Activated naive CD4-positive, alpha-beta T cell treated with anti-CD3 and anti-CD28 coated beads, Interleukin-2, amount 50 U/mL, for 24 hours (primary cell): ENCODE results near the gene GATAD2A.
"Not testable (repeated sequence)": the region's sequence is repeated elsewhere in the genome, so short reads cannot be mapped to it uniquely, and the experiment has no call there.

Source experiments
- H3K27ac Mint-ChIP-seq: one replicate; pipeline ENCODE4 v1.8.0; 2021; ENCODE audit warnings: mild to moderate bottlenecking, mixed read lengths
- H3K27me3 Mint-ChIP-seq: one replicate; pipeline ENCODE4 v1.8.0; 2021; ENCODE audit warnings: mixed read lengths
- H3K36me3 Mint-ChIP-seq: one replicate; pipeline ENCODE4 v1.8.0; 2021; ENCODE audit warnings: mixed read lengths
- H3K4me1 Mint-ChIP-seq: one replicate; pipeline ENCODE4 v1.8.0; 2021; ENCODE audit warnings: mixed read lengths
- H3K4me3 Mint-ChIP-seq: one replicate; pipeline ENCODE4 v1.8.0; 2021; ENCODE audit warnings: mild to moderate bottlenecking, mixed read lengths
- H3K9me3 Mint-ChIP-seq: one replicate; pipeline ENCODE4 v1.8.0; 2021; ENCODE audit warnings: mixed read lengths

GATAD2A gene

DNA sequence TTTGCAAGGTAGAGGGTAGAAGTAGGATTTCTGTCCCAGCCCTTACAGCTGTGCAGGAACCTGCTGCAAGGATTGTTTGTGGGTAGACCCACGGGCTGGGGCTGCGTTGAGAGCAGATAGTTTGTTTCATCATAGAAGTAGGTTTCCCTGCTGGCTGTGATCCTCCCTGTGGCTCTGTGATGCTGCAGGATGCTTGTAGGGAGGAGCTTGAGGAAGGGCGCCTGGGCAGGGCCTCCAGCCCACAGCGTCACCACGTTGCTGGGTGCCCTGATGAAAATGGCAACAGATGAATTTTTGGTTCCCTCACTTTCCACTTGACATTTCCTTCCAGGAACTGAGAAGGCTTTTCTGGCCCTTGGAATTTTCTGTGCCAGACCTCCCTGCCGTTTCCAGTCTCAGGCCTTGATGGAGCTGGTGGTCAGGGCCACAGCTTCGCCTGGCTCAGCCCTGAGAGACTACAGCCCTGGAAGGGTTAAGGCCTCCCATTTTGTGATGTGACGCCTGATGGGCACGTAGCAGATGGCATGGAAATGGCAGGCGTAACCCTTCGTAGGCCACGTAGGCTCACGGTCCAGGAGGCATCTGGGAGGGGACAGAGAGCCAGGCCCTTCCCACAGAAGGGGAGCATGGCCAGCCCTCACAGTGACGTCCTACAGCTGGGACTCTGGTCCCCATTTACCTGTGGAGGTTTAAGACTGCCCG, 42.2 kb downstream of the GATAD2A start:
- Mint-ChIP-seq H3K27me3 (no peaks in the 10 kb centered on the region), H3K4me3 (peak overlapping the region; percentile 37), H3K27ac (peak overlapping the region; percentile 77)

DNA sequence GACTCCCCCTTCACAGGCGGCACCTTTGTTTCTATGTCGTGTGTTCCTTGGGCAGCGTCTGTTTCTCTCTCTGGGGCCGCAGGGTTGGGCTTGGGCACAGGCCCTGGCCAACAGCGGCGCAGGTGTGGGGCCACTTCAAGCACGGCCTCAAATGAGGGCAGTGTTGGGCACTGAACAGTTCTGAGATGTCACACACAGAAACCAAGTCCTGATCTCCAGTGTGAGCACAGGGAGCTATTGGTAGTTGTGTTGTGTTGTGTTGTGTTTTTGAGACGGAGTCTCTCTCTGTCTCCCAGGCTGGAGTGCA, 42.7 kb downstream of the GATAD2A start:
- H3K4me1 Mint-ChIP-seq = peaks cover 90% of the 10 kb centered on the region
- peak overlapping the region; percentile 77 for H3K27ac Mint-ChIP-seq
- H3K4me3 Mint-ChIP-seq = no peak overlapping the region
- H3K36me3 Mint-ChIP-seq = peaks cover 8% of the 10 kb centered on the region
- H3K27me3 Mint-ChIP-seq = no peaks in the 10 kb centered on the region
- H3K9me3 Mint-ChIP-seq = peaks cover 4% of the 10 kb centered on the region

More for the DNA sequence above, 42.2 kb downstream of the GATAD2A start:
- Mint-ChIP-seq H3K4me1 (peaks cover 90% of the 10 kb centered on the region), H3K36me3 (peaks cover 9% of the 10 kb centered on the region), H3K9me3 (peaks cover 4% of the 10 kb centered on the region)

DNA sequence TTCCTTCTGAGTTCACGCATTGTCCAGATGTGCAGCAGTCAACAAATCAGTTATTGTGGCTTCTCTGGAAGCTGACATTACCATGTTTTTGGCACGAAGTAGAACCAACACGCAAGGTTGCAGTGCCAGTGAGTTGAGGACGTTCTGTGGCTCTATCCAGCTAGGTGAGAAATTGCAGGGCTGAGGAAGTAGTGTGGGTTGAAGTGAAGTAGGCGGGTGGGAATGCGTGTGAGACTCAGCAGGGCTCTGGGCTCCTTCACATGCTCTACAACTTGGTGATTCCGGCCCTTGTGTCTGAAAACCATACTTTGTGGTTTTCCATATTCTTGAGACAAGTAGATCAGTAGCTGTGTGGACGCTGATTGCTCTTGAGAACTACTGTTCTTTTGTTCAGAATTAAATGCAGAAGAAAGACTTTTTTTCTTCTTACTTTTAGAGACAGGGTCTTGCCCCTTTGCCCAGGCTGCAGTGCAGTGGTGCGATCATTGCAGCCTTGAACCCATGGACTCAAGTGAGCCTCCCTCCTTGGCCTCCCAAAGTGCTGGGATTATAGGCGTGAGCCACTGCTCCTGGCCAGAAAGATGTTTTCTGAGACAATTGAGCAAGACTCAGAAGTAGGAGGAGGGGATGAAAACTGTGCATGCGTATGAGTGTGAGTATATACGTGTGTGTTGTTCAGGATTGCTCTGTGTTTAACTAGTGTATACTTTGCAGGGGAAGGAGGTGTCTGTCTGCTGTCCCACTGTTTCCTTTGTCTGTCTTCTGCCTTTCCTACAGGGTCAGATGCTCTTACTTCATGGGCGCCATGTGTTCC, 46.2 kb downstream of the GATAD2A start:
- peaks cover 68% of the 10 kb centered on the region for H3K4me1 Mint-ChIP-seq
- H3K36me3 Mint-ChIP-seq = no peaks in the 10 kb centered on the region
- H3K27ac Mint-ChIP-seq = peak overlapping the region; percentile 88
- H3K27me3 Mint-ChIP-seq = no peaks in the 10 kb centered on the region
- H3K4me3 Mint-ChIP-seq = peak overlapping the region; percentile 23
- no peaks in the 10 kb centered on the region for H3K9me3 Mint-ChIP-seq

DNA sequence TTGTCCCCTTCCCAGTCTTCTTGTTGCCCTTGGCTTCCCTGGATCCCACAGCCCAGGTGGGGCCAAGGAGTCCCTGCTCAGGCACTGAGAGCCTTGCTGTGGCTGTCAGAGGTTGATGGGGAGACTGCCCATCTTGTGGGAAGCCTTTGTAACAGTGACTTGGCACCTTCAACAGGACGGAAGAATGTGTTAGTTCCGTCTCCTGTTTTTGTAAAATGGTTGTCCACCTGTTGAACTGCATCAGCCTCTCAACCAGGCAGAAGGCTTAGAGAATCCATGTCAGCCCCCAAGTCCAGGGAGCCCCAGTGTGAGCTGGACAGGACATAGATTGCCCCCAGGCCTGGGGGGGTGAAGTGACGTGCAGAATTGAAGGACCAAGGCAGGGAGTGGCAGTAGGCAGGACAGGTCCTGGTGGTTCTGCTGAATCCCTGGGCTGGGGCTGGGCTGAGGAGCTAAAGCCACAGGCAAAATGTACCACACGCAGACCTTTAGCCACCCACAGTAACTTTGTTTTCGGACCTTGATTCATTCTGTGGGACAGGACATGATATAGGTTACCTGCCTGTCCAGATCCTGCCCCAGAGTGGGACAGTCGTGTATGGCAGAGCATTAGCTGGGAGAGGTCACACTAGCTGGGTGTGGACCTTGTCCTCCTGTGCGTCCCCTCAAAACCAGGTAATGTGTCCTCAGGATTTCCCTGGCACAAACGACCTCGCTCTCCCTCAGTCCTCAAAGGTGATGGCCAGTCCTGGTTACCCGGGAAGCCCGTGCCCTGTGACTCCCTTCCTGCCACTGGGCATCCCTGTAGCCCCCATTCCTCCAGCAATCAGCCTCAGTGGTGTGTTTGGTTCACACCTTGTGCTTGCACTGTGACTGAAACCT, 47.0 kb downstream of the GATAD2A start:
- Mint-ChIP-seq H3K27ac (peak overlapping the region; percentile 88), H3K4me1 (peaks cover 68% of the 10 kb centered on the region), H3K36me3 (no peaks in the 10 kb centered on the region), H3K9me3 (no peaks in the 10 kb centered on the region), H3K27me3 (no peaks in the 10 kb centered on the region), H3K4me3 (peak overlapping the region; percentile 23)

DNA sequence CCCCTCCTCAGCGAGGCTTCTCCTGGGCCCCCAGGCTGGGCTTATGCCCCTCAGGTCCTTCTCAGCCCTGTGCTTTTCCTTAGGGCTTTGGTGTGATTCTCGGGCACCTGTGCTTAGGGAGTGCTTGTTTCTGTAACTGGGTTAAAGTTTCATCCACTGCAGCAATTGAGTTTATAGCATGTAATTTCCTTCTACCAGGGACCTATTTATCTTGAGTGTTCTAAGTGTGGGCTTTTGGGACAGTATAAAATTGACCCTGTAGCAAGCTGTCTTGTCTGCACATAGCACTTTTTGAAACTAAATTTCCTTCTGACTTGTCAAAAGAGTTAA, 47.6 kb downstream of the GATAD2A start:
- no peaks in the 10 kb centered on the region for H3K27me3 Mint-ChIP-seq
- no peaks in the 10 kb centered on the region for H3K9me3 Mint-ChIP-seq
- peaks cover 68% of the 10 kb centered on the region for H3K4me1 Mint-ChIP-seq
- peak overlapping the region; percentile 55 for H3K27ac Mint-ChIP-seq
- no peaks in the 10 kb centered on the region for H3K36me3 Mint-ChIP-seq
- H3K4me3 Mint-ChIP-seq = no peak overlapping the region

DNA sequence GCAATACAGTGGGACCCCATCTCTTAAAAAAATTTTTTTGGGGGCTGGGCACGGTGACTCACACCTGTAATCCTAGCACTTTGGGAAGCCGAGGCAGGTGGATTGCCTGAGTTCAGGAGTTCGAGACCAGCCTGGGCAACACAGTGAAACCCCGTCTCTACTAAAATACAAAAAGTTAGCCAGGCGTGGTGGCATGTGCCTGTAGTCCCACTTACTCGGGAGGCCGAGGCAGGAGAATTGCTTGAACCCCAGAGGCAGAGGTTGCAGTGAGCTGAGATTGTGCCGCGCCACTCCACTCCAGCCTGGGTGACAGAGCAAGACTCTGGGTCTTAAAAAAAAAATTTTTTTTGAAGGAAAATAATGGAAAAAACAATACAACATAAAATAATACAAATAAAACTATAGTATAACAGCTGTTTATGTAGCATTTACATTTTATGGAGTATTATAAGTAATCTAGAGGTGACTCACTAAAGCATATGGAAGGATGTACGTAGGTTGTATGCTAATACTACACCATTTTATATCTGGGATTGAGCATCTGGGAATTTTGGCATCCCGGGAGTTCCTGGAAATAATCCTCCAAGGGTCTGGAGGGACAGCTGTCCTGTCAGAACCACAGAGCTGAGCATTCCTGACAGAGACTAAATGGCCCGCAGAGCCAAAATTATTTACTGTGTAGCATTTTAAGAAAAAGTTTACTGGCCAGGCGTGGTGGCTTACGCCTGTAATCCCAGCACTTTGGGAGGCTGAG, 49.9 kb downstream of the GATAD2A start:
- not testable (repeated sequence) for H3K9me3 Mint-ChIP-seq, H3K36me3 Mint-ChIP-seq, H3K27me3 Mint-ChIP-seq, H3K4me3 Mint-ChIP-seq
- Mint-ChIP-seq H3K27ac (peak overlapping the region; percentile 77), H3K4me1 (peaks cover 71% of the 10 kb centered on the region)

DNA sequence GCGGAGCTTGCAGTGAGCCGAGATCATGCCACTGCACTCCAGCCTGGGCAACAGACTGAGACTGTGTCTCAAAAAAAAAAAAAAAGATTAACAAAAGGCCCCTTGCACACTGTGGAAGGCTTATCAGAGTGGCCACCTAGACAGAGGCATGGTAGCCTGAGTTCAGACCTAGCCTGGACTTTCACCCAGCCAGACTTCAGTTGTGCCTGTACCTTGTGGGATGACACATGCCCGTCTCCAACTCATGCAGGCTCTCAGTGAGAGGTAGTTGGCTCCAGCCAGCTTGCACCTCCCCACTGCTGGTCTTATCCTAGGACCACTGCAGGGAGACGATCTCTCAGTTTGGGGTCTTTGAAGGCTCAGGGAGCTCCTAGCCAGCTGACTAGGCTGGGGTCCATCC, 52.2 kb downstream of the GATAD2A start:
- peak overlapping the region; percentile 72 for H3K27ac Mint-ChIP-seq
- no peaks in the 10 kb centered on the region for H3K27me3 Mint-ChIP-seq
- peaks cover 74% of the 10 kb centered on the region for H3K4me1 Mint-ChIP-seq
- H3K4me3 Mint-ChIP-seq = no peak overlapping the region
- H3K9me3 Mint-ChIP-seq = no peaks in the 10 kb centered on the region
- peaks cover 2% of the 10 kb centered on the region for H3K36me3 Mint-ChIP-seq

DNA sequence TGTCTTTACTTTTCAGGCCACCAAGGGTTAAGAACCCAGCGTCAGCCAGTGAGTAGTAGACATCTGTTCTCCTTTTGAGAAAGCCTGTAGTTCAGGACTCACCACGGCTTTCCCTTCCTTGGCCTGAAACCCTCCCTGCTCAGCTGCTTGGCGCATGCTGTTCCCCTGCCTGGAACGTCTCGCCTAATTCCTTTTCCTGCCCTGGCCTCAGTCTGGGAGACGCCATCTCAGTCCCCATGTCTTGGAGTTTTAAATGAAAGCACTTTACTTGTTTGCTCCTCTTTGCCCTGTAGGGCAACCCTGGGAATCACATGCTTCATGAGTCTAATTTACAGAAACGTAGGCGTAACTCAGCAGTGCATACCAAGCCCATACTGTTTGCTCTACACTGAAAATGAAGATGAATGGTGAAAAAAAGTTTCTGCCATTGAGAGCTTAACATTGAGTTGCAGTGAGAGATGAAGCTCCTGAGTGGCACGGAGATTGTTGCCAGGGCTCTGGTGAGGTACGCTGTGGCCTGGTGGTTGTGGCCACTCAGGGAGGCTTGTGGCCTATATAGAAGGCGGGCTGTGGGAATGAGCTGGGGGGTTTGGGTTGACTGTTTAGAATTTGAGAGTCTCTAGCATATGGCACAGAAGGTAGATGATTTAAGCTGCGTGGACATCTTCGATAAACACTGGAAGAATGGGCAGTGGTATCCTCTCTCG, 52.8 kb downstream of the GATAD2A start:
- Mint-ChIP-seq H3K36me3 (peaks cover 2% of the 10 kb centered on the region), H3K9me3 (no peaks in the 10 kb centered on the region), H3K27me3 (no peaks in the 10 kb centered on the region), H3K4me1 (peaks cover 74% of the 10 kb centered on the region), H3K27ac (peak overlapping the region; percentile 99), H3K4me3 (peak overlapping the region; percentile 87)

DNA sequence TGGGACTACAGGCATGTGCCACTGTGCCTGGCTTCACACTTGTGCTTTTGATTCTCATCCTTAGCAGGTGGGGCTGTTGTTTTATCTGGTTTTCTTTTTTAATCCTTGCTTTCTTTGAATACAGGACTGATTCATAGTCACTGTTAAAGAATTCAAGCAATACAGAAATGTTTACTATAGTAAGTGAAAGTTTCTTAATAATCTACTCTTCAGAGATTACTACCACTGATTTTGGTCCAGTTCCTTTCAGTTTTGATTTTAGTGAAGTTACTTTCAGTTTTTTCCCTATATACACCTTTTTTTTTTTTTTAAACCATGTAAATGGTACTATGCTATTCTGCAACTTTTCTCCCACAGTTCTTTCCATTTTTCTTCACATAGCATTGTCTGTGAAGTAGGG, 53.6 kb downstream of the GATAD2A start:
- Mint-ChIP-seq H3K27ac (peak overlapping the region; percentile 99), H3K4me3 (peak overlapping the region; percentile 87), H3K36me3 (peaks cover 2% of the 10 kb centered on the region), H3K4me1 (peaks cover 78% of the 10 kb centered on the region), H3K27me3 (no peaks in the 10 kb centered on the region), H3K9me3 (no peaks in the 10 kb centered on the region)

DNA sequence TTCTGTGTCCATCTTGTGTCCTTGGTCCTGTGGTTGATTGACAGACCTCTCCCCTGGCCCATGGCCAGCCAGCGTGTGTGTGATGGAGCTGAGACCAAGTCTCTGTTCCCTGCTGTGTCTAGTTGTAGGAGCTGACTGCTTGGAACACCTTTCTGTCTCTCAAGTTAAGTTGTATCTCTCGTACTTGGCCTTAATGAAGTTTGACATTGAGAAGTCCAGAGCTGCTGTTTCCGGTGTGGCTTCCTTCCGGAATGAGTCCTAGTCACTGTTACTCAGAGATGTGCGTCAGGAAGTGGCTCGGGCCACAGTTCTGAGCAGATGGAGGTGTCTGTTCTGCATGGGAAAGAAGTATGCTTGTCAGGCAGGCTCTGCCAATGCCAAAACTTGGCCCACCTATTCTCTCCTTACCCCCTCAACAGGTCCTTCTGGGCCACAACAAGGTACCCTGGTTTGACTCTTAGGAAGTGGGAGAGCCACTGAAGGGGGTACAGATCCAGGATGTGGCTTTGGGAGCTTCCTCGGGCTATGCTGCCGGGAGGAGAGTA, 54.3 kb downstream of the GATAD2A start:
- Mint-ChIP-seq H3K27ac (peak overlapping the region; percentile 99), H3K4me1 (peaks cover 84% of the 10 kb centered on the region), H3K36me3 (peaks cover 2% of the 10 kb centered on the region), H3K27me3 (no peaks in the 10 kb centered on the region), H3K9me3 (no peaks in the 10 kb centered on the region), H3K4me3 (peak overlapping the region; percentile 87)

DNA sequence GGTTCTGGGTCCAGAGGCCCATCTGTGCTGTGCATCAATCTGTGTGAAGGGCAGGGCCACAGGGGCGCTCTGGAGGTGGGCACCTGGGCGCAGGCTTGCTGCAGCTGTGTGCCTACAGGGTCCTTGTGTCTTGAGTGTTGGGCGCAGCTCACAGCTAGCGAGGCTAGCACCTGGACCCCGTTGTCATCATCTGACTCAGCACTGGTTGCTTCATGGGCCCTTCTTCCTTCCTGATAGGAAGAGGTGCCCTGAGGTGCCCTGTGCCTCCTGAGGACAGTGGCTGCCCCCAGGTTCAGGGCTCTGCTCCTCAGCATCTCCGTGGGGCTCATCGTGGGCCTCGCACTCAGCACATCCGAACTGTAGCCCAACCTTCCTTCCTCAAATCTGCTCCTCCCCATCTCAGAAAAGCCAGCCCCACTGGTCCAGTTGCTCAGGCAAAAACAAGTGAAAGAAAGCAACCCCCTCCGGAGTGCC, 54.8 kb downstream of the GATAD2A start:
- no peaks in the 10 kb centered on the region for H3K9me3 Mint-ChIP-seq

DNA sequence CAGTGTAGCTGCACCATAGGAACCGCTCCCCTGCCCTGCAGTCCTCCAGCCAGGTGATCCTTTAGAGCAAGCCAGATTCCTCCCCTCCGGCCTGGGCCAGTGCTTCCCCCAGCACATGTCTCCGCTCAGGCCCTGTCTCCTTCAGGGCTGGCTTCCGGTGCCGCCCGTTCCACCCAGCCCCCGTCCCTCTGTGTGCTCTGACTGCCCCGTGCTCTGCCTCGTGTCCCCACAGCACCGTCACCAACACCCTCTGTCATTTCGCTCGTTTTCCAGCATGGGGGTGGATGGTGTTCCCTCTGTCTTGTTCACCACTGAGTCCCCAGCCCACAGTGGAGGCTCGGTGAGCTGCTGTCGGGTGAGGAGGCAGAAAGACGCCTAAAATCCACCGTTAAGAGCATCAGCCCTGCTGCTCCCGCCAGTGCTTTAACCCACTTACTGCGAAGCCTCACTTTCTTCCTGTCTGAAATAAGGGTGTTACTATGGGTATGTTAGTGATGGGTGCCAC, 55.3 kb downstream of the GATAD2A start:
- H3K9me3 Mint-ChIP-seq = no peaks in the 10 kb centered on the region
- peaks cover 8% of the 10 kb centered on the region for H3K36me3 Mint-ChIP-seq
- peak overlapping the region; percentile 97 for H3K27ac Mint-ChIP-seq
- no peaks in the 10 kb centered on the region for H3K27me3 Mint-ChIP-seq
- H3K4me3 Mint-ChIP-seq = peak overlapping the region; percentile 87
- H3K4me1 Mint-ChIP-seq = peaks cover 87% of the 10 kb centered on the region

More for the DNA sequence above, 54.8 kb downstream of the GATAD2A start:
- H3K27ac Mint-ChIP-seq = peak overlapping the region; percentile 97
- peaks cover 88% of the 10 kb centered on the region for H3K4me1 Mint-ChIP-seq
- peaks cover 6% of the 10 kb centered on the region for H3K36me3 Mint-ChIP-seq
- H3K27me3 Mint-ChIP-seq = no peaks in the 10 kb centered on the region
- peak overlapping the region; percentile 87 for H3K4me3 Mint-ChIP-seq

DNA sequence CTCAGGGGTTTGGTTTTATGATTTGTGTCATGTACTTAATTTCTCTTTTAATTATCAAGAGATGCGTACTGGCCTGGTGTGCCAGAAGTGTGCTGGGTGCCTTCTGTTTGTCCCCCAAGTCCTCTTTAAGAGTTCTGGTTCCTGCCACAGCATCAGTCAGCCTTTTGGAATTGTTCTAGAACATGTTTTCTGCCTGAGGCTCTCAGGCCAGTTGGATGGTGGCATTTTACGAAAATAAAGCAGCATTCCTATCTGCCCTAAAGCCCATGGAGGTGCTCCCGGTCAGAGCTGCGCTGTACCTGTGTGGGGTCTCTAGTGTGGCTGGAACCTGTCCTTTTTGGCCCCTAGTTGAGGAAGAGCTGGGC, 55.8 kb downstream of the GATAD2A start:
- no peaks in the 10 kb centered on the region for H3K27me3 Mint-ChIP-seq

More for the DNA sequence above, 55.8 kb downstream of the GATAD2A start:
- Mint-ChIP-seq H3K27ac (peak overlapping the region; percentile 97), H3K9me3 (no peaks in the 10 kb centered on the region), H3K4me1 (peaks cover 88% of the 10 kb centered on the region), H3K4me3 (peak overlapping the region; percentile 87), H3K36me3 (peaks cover 12% of the 10 kb centered on the region)
